GM21619 (cell line): ENCODE results near the gene HSPA4L.

Experiments used
- ATAC-seq: cut with Tn5 transposase; IDR thresholded peaks from one replicate; pipeline ENCODE4 v1.9.1; 2021; ENCODE audit not compliant: unreplicated experiment

Gene HSPA4L

DNA sequence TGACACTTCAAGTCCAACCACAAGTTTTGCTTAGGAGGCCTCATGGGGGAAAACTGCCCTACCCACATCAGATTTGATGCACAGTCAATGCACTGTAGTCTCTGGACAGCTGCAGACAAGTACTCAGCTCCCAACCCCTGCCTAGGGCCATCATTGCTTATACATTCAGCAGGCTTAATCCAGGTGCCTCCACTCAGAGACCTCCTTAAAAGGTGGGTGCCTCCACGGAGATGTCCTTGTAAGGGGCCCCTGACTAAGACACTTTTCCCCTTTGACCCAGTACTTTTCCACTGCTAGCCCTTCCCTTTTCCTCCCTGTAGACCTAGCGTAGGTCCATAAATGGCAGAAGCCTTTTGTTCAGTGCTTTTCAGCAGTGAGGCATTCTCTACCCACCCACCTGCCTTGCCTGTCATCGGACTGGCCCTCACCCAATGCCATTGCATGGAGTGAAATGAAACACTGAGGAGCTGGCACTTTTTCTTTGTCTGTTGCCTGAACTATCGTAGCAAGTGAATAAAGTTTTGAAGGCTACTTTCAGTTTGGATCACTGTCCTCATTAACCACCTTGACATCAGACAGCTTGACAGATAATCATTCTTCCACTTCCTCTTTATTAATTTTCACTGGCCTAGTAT is 74.8 kb downstream of the HSPA4L start:
- ATAC-seq: peak; percentile 88

DNA sequence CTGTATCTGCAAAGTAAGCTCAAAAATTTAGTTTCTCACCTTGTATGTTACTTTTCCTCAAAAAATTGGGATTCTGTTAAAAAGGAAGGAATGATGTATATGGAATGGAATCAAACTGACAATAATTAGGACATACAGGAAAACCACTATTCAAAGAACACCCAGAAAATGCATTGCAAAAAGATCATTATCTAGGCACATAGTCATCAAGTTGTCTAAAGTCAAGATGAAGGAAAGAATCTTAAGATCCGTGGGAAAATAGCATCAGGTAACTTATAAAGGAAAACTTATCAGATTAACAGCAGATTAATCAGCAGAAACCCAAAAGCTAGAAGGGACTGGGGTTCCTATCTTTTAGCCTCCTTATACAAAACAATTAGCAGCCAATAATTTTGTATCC is 75.5 kb downstream of the HSPA4L start:
- ATAC-seq: no peak

DNA sequence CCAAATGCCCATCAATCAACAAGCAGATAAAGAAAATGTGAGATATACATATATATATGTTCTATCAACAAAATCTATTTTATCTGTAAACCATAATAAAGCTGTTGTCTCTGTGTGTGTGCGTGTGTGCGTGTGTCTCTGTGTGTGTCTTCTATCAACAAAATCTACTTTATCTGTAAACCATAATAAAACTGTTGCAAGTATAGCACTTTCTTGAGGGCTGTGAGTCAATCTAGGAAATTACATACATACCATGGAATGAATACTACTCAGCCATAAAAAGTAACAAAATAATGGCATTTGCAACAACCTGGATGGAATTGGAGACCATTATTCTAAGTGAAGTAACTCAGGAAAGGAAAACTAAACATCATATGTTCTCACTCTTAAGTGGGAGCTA is 86.1 kb downstream of the HSPA4L start:
- no peak for ATAC-seq

- no peak for ATAC-seq
Measured at GRCh38 chr4:127870281-127870680, 88.2 kb downstream of the HSPA4L start.

- no peak for ATAC-seq
Measured at GRCh38 chr4:127870688-127871087, 88.6 kb downstream of the HSPA4L start.

DNA sequence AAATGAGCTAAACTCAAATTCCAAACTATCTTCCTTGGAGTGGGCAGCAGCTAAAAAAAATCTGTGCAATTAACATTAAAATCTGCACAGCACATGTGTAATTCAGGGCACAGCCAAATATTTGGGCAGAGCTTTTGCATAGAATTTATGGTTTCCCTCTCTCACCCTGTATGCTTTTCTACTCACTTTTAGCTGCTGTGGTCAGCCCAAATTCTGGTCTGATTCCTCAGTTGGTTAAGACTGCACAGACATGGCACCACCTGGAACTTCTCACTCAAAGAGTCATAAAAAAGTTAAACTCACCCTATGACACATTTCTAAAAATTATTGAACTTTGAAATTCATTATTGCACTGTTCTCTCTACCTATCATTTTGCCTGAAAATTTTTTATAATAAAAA is 93.7 kb downstream of the HSPA4L start:
- no peak for ATAC-seq

- ATAC-seq: peak; percentile 93
Measured at GRCh38 chr4:127880763-127881562, 98.8 kb downstream of the HSPA4L start, which contains the start of gene PLK4. Gene PLK4 (plus strand): TSS chr4:127880893. CDS start chr4:127881135, 242 bp downstream.

DNA sequence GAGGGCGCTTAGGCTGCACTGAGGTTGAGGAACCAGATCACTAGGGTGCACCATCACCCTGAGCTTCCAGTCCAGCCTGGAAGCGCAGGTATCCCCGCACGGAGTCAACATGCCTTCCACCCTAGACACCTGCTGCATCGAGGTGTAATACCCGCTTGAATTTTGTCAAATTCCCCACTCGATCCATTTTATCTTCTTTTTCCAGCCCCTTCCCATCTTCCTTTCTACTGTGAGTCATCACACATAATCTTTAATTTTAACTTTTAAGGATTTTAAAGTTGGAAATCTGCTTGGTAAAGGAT is 99.4 kb downstream of the HSPA4L start:
- ATAC-seq: peak; percentile 31

- no peak for ATAC-seq
Measured at GRCh38 chr4:127888559-127888958, 106.4 kb downstream of the HSPA4L start.

DNA sequence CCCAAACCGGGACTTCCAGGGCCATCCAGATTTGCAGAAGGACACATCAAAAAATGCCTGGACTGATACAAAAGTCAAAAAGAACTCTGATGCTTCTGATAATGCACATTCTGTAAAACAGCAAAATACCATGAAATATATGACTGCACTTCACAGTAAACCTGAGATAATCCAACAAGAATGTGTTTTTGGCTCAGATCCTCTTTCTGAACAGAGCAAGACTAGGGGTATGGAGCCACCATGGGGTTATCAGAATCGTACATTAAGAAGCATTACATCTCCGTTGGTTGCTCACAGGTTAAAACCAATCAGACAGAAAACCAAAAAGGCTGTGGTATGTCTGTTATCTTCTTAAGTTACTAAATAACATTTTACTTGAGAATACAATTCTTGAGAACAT is 107.8 kb downstream of the HSPA4L start:
- ATAC-seq: no peak
